Measurements from ENCODE around the gene CDH23. TPM values are rescaled to one million over a fixed set of nuclear protein-coding genes. Genes with fewer than 3 reads are reported as not detected.

CDH23 gene
- total RNA-seq, 2 donors from 2014 or later = 1.4 to 1.6 TPM

- H3K36me3 ChIP-seq = peaks cover 34% of the 10 kb centered on the region
- H3K27me3 ChIP-seq = no peaks in the 10 kb centered on the region
- TF ChIP-seq CTCF (IDR thresholded peaks at IDR 0.05) = no peak
- DNase-seq = no peak
- H3K4me1 ChIP-seq = no peaks in the 10 kb centered on the region
- H3K9me3 ChIP-seq = no peaks in the 10 kb centered on the region
- no peak overlapping the region for H3K9ac ChIP-seq (ENCODE audit: low read depth in 2 of 2, low read length in 2 of 2)
- no peak overlapping the region for H3K27ac ChIP-seq
- intact Hi-C loops (cut with DNase I) = no loop called here
- H3K4me3 ChIP-seq = no peak overlapping the region
These were observed 428.5 kb downstream of the CDH23 start for GRCh38 chr10:71825217-71825616.

- H3K27me3 ChIP-seq = no peaks in the 10 kb centered on the region
- no peaks in the 10 kb centered on the region for H3K4me1 ChIP-seq
- H3K4me3 ChIP-seq = no peak overlapping the region
- intact Hi-C loops (cut with DNase I) = no loop called here
- peaks cover 45% of the 10 kb centered on the region for H3K36me3 ChIP-seq
- H3K9ac ChIP-seq (ENCODE audit: low read depth in 2 of 2, low read length in 2 of 2) = no peak overlapping the region
- H3K27ac ChIP-seq = no peak overlapping the region
- DNase-seq = no peak
- no peaks in the 10 kb centered on the region for H3K9me3 ChIP-seq
- TF ChIP-seq CTCF (IDR thresholded peaks at IDR 0.05) = no peak
These were observed 431.1 kb downstream of the CDH23 start for GRCh38 chr10:71827852-71828251.

GRCh38 chr10:71828702-71829101 is 432.0 kb downstream of the CDH23 start:
- no peak for DNase-seq
- no peak overlapping the region for H3K27ac ChIP-seq
- no peak overlapping the region for H3K9ac ChIP-seq (ENCODE audit: low read depth in 2 of 2, low read length in 2 of 2)
- no peaks in the 10 kb centered on the region for H3K27me3 ChIP-seq
- no peak overlapping the region for H3K4me3 ChIP-seq
- H3K36me3 ChIP-seq = peaks cover 42% of the 10 kb centered on the region
- no peaks in the 10 kb centered on the region for H3K4me1 ChIP-seq
- intact Hi-C loops (cut with DNase I) = no loop called here
- no peaks in the 10 kb centered on the region for H3K9me3 ChIP-seq
- TF ChIP-seq CTCF (IDR thresholded peaks at IDR 0.05) = no peak

GRCh38 chr10:71829171-71829570 is 432.5 kb downstream of the CDH23 start:
- TF ChIP-seq CTCF (IDR thresholded peaks at IDR 0.05) = no peak
- no peak overlapping the region for H3K9ac ChIP-seq (ENCODE audit: low read depth in 2 of 2, low read length in 2 of 2)
- H3K27ac ChIP-seq = no peak overlapping the region
- DNase-seq = no peak
- H3K27me3 ChIP-seq = no peaks in the 10 kb centered on the region
- no peaks in the 10 kb centered on the region for H3K9me3 ChIP-seq
- peaks cover 42% of the 10 kb centered on the region for H3K36me3 ChIP-seq
- intact Hi-C loops (cut with DNase I) = no loop called here
- no peaks in the 10 kb centered on the region for H3K4me1 ChIP-seq
- no peak overlapping the region for H3K4me3 ChIP-seq

- Histone ChIP-seq H3K4me1 (no peaks in the 10 kb centered on the region), H3K4me3 (no peak overlapping the region), H3K9me3 (no peaks in the 10 kb centered on the region), H3K36me3 (peaks cover 38% of the 10 kb centered on the region), H3K9ac (ENCODE audit: low read depth in 2 of 2, low read length in 2 of 2) (no peak overlapping the region), H3K27ac (no peak overlapping the region), H3K27me3 (no peaks in the 10 kb centered on the region)
- DNase-seq = no peak
- intact Hi-C loops (cut with DNase I) = loop anchor here (10.0 kb wide), 1 partner anchor 65 kb away; no protein-coding TSS in a partner anchor
- no peak for TF ChIP-seq CTCF (IDR thresholded peaks at IDR 0.05)
These were observed 433.2 kb downstream of the CDH23 start for GRCh38 chr10:71829896-71830295.

All from colonic mucosa (tissue), 4 donors.